22Rv1 (cell line): Measurements from ENCODE around the gene DCAF7.
A peak's percentile ranks its signal among the peaks of the same experiment; 100 is the strongest.

Source experiments
- H3K27ac ChIP-seq: fragments of 450-650 bp; 2 replicates; pipeline ENCODE4 v1.5.1; 2017
- ZFX ChIP-seq: fragments of 450-650 bp; IDR thresholded peaks from 2 replicates; pipeline ENCODE4 v1.6.1; 2017; ENCODE audit warnings: antibody characterized with exemption, borderline replicate concordance
- TF ChIP-seq, protein P1 (sequence below): fragments of 450-650 bp; IDR thresholded peaks from 2 replicates; pipeline ENCODE4 v1.5.1; 2017; ENCODE audit warnings: mild to moderate bottlenecking

DCAF7 gene

GRCh38 chr17:63595132-63595531 is 44.9 kb downstream of the DCAF7 start:
- TF ChIP-seq, protein P1, sequence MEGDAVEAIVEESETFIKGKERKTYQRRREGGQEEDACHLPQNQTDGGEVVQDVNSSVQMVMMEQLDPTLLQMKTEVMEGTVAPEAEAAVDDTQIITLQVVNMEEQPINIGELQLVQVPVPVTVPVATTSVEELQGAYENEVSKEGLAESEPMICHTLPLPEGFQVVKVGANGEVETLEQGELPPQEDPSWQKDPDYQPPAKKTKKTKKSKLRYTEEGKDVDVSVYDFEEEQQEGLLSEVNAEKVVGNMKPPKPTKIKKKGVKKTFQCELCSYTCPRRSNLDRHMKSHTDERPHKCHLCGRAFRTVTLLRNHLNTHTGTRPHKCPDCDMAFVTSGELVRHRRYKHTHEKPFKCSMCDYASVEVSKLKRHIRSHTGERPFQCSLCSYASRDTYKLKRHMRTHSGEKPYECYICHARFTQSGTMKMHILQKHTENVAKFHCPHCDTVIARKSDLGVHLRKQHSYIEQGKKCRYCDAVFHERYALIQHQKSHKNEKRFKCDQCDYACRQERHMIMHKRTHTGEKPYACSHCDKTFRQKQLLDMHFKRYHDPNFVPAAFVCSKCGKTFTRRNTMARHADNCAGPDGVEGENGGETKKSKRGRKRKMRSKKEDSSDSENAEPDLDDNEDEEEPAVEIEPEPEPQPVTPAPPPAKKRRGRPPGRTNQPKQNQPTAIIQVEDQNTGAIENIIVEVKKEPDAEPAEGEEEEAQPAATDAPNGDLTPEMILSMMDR, result no peak
- TF ChIP-seq ZFX, result no peak
- no peak overlapping the region for H3K27ac ChIP-seq

DNA sequence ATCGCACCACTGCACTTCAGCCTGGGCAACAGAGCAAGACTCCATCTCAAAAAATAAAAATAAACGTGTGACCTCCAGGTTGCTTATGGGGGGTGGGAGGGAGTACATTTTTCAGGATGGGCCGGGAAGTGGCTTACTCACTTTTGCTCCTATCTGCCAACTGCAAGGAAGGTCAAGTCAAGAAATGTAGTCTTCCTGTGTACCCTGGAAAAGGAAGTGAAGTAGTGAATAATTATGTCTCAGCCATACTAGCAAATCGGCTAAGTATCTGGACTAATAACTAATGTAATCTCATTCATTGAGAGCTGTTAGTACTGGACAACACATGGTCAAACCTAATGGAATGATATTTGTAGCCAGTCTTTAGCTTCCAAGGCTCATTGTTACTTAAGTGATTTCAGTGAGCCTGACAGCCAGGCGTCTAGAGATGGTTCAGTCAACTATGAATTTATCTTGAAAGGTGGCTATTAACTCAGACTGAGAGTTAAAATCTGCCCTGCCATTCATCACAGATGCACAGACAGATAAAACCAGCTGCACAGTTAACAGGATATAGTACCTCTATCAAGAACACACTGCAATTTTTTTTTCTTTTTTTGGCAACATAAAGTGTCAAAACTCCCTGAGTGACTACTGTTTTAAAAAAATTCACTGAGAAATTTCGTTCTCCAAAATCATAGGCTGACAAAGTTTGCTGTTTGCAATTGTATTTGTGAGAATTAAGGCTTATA is 46.7 kb downstream of the DCAF7 start:
- no peak for TF ChIP-seq ZFX
- TF ChIP-seq, protein P1, result no peak
- H3K27ac ChIP-seq, result no peak overlapping the region

DNA sequence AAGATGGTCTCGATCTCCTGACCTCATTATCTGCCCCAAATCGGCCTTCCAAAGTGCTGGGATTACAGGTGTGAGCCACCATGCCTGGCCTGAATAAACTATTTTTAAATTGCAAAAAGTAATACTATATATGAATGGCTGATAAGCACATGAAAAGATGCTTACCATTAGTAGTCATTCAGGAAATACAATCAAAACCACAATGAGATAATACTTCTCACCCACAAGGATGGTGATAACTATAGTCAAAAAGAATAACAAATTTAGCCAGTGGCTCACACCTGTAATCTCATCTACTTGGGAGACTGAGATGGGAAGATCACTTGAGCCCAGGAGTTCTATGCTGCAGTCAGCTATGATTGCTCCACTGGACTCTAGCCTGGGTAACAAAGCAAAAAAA is 48.0 kb downstream of the DCAF7 start:
- no peak overlapping the region for H3K27ac ChIP-seq
- TF ChIP-seq, protein P1, result no peak
- no peak for TF ChIP-seq ZFX

GRCh38 chr17:63600569-63601438 is 50.5 kb downstream of the DCAF7 start, which contains the start of gene TACO1:
TACO1 (plus strand) TSS chr17:63600895; CDS start chr17:63601084, 189 bp downstream.
- H3K27ac ChIP-seq, result peak within 1 kb of the TSS; percentile 78
- TF ChIP-seq, protein P1, result no peak
- TF ChIP-seq ZFX, result no peak

- peak overlapping the region; percentile 78 for H3K27ac ChIP-seq
- TF ChIP-seq, protein P1, result no peak
- TF ChIP-seq ZFX, result no peak
Measured at GRCh38 chr17:63601439-63602371, 51.4 kb downstream of the DCAF7 start.

- no peak overlapping the region for H3K27ac ChIP-seq
- TF ChIP-seq ZFX, result no peak
- TF ChIP-seq, protein P1, result no peak
Measured at GRCh38 chr17:63609816-63610573, 59.7 kb downstream of the DCAF7 start.
